ENCODE measurements around the gene ZBP1. TPM values are rescaled to one million over a fixed set of nuclear protein-coding genes. Genes with fewer than 3 reads are reported as not detected.

The ZBP1 gene
- total and polyA plus RNA-seq, 10 of the 15 experiments (the other 5 are each of a cell fraction or from before 2014, with no cell fraction given) = 0.93 to 10.6 (median 4.8) TPM

DNA sequence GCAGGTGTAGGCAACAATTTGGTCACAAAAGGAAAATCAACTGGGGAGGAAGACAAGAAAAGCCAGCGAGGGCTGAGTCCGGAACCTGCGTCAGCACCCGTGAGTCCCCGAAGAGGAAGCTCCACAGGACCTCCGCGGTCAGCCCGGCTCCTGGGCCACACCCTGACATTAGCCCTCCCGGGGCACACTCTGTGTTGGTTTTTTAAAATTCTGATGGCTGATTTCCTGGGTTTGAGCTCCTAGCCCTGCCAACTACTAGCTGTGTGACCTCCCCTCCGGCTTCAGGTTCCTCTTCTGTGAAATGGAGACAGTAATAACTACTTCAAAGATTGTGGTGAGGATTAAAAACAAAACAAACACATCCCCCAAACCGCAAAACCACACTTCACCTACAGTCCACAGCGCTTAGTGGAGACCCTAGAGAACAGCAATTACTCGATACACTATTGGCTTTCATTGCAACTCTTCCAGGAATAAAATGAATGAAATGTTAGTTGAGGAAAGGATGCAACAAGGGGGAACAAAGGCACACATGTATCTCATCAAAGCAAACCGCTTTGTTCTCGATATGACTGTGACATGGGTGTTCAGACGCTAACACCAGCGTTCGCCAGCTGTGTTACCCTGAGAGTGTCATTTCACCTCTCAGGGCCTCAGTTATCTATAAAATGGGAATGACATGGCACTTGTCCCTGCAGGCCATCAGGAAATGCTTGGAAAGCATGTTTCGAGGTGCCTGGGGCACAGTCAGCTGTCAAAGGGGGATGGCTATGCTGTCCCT lies 985 bp downstream of the ZBP1 start (continued):
- TF ChIP-seq, protein P1, sequence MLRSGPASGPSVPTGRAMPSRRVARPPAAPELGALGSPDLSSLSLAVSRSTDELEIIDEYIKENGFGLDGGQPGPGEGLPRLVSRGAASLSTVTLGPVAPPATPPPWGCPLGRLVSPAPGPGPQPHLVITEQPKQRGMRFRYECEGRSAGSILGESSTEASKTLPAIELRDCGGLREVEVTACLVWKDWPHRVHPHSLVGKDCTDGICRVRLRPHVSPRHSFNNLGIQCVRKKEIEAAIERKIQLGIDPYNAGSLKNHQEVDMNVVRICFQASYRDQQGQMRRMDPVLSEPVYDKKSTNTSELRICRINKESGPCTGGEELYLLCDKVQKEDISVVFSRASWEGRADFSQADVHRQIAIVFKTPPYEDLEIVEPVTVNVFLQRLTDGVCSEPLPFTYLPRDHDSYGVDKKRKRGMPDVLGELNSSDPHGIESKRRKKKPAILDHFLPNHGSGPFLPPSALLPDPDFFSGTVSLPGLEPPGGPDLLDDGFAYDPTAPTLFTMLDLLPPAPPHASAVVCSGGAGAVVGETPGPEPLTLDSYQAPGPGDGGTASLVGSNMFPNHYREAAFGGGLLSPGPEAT (IDR thresholded peaks at IDR 0.05; ENCODE audit: low read depth) = peak; percentile 82
- TF ChIP-seq KAT2A (conservative IDR thresholded peaks at IDR 0.05; ENCODE audit: control insufficient read depth, low read depth, low read length) (no peak), LARP7 (IDR thresholded peaks at IDR 0.05) (no peak), NFYA (IDR thresholded peaks at IDR 0.05; ENCODE audit: borderline replicate concordance, low read depth, low read length) (no peak), BMI1 (IDR thresholded peaks at IDR 0.05; ENCODE audit: borderline replicate concordance) (peak; percentile 87), HDAC2 (IDR thresholded peaks at IDR 0.05) (no peak), ASH2L (IDR thresholded peaks at IDR 0.05; ENCODE audit: borderline replicate concordance, low read depth) (no peak), CBX5 (IDR thresholded peaks at IDR 0.05; ENCODE audit: low read depth) (no peak), ZNF217 (IDR thresholded peaks at IDR 0.05) (peak; percentile 88; the same call in 1 of the 2 replicates), TCF7 (IDR thresholded peaks at IDR 0.05; ENCODE audit: borderline replicate concordance) (peak; percentile 93)

GRCh38 chr20:57618764-57619050 lies 1.5 kb downstream of the ZBP1 start:
- SMC1A ChIA-PET (ENCODE audit: uncharacterized antibody, unreplicated experiment) = interaction anchor here (0.8 to 2.8 kb wide), 5 partner anchors 13 to 219 kb away, joined by 3 to 11 read pairs (median 4); no protein-coding TSS in a partner anchor
- WGBS (ENCODE audit: insufficient coverage, insufficient replicate concordance, low lambda C conversion rate, missing lambda C conversion rate) = 2% methylated on average over 6 of the region's 6 CpGs
- POLR2A ChIA-PET = interaction anchor here (1.2 to 2.5 kb wide), 5 partner anchors 61 to 229 kb away, joined by 3 to 8 read pairs (median 5); partner anchors contain the start of gene RBM38
- intact Hi-C loops (cut with micrococcal nuclease; ENCODE audit: unreplicated experiment) (loop anchor here (1.0 to 5.0 kb wide), 2 partner anchors 63 to 221 kb away; no protein-coding TSS in a partner anchor), in situ Hi-C loops (cut with MboI) (loop anchor here (10.0 kb wide), 2 partner anchors 776 to 836 kb away; no protein-coding TSS in a partner anchor)
- FAIRE-seq = peak; percentile 31
- peak; percentile 5; the same call in 2 of the 3 replicates for ATAC-seq
- no TSS peak for BruUV-seq (replicated peaks)
- DNase-seq (ENCODE audit: low read depth, low spot score) = no peak
- no peak overlapping the region for H2AFZ ChIP-seq (ENCODE audit: control insufficient read depth, low read depth, low read length)
- peak overlapping the region; percentile 71 for H3K4me2 ChIP-seq (ENCODE audit: control insufficient read depth, insufficient read depth)
- no peaks in the 10 kb centered on the region; the same call in 2 of the 3 replicates for H3K9me3 ChIP-seq (replicated peaks; ENCODE audit: control insufficient read depth, insufficient read depth, low read length)
- H3K27me3 ChIP-seq (replicated peaks in 1 of 2; ENCODE audit: control insufficient read depth in 2 of 2, insufficient read depth in 2 of 2, low read length in 1 of 2) = peaks cover 0 to 2% of the 10 kb centered on the region in 2 experiments; a peak in 1 of 4 replicates
- CTCF ChIA-PET = interaction anchor here (1.0 to 5.9 kb wide), 9 partner anchors 9 to 220 kb away, joined by 3 to 32 read pairs (median 7); no protein-coding TSS in a partner anchor
- RAD21 ChIA-PET (ENCODE audit: unreplicated experiment) = interaction anchor here (0.5 to 2.8 kb wide), 10 partner anchors 11 to 469 kb away, joined by 3 to 25 read pairs (median 6); no protein-coding TSS in a partner anchor
- H3K9ac ChIP-seq (ENCODE audit: control insufficient read depth, insufficient read depth, low read length) = peak overlapping the region; percentile 54
- peak overlapping the region; percentile 59; the same call in 1 of the 2 replicates for H3K4me3 ChIP-seq
- no peaks in the 10 kb centered on the region for H4K20me1 ChIP-seq (ENCODE audit: control insufficient read depth, insufficient read depth)
- H3K4me1 ChIP-seq (ENCODE audit: control insufficient read depth, insufficient read depth, low read length) = peaks cover 42% of the 10 kb centered on the region
- no peaks in the 10 kb centered on the region for H3K79me2 ChIP-seq (ENCODE audit: control insufficient read depth, insufficient read depth, low read length)
- peak overlapping the region; percentile 75 for H3K27ac ChIP-seq (ENCODE audit: control insufficient read depth, insufficient read depth)
- H3K36me3 ChIP-seq (ENCODE audit: control insufficient read depth in 2 of 2, insufficient read depth in 2 of 2, low read length in 1 of 2) = no peaks in the 10 kb centered on the region; a peak in 1 of 4 replicates
- TF ChIP-seq, protein P2, sequence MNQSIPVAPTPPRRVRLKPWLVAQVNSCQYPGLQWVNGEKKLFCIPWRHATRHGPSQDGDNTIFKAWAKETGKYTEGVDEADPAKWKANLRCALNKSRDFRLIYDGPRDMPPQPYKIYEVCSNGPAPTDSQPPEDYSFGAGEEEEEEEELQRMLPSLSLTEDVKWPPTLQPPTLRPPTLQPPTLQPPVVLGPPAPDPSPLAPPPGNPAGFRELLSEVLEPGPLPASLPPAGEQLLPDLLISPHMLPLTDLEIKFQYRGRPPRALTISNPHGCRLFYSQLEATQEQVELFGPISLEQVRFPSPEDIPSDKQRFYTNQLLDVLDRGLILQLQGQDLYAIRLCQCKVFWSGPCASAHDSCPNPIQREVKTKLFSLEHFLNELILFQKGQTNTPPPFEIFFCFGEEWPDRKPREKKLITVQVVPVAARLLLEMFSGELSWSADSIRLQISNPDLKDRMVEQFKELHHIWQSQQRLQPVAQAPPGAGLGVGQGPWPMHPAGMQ (IDR thresholded peaks at IDR 0.05; ENCODE audit: borderline replicate concordance) = no peak
- TF ChIP-seq ZBED1 (IDR thresholded peaks at IDR 0.05; ENCODE audit: borderline replicate concordance) (no peak), BACH1 (IDR thresholded peaks at IDR 0.05; ENCODE audit: borderline replicate concordance) (no peak), TARDBP (IDR thresholded peaks at IDR 0.05; ENCODE audit: borderline replicate concordance) (no peak), RBBP5 (conservative IDR thresholded peaks at IDR 0.05) (no peak), IKZF2 (IDR thresholded peaks at IDR 0.05) (no peak), POU2F2 (IDR thresholded peaks at IDR 0.05; ENCODE audit: borderline replicate concordance, low read depth, low read length) (no peak), SPI1 (IDR thresholded peaks at IDR 0.05; ENCODE audit: borderline replicate concordance, insufficient read depth, low read depth, low read length) (no peak), SRF (IDR thresholded peaks at IDR 0.05; ENCODE audit: low read depth in 2 of 2, low read length in 2 of 2) (no peak), CBFB (IDR thresholded peaks at IDR 0.05; ENCODE audit: low read depth) (no peak), POLR2A (IDR thresholded peaks at IDR 0.05; ENCODE audit: low read depth, low read length) (no peak), FOXK2 (IDR thresholded peaks at IDR 0.05) (no peak), IKZF1 (conservative IDR thresholded peaks at IDR 0.05) (no peak), BCL11A (IDR thresholded peaks at IDR 0.05; ENCODE audit: low read depth, low read length) (no peak)
